B cell (primary cell): ENCODE results near the gene EGFLAM.

Experiments used
- CTCF ChIP-seq: fragments of 200-600 bp; IDR thresholded peaks from one replicate; pipeline ENCODE4 v1.8.0; 2022; ENCODE audit warnings: antibody characterized with exemption, mild to moderate bottlenecking
- EZH2 ChIP-seq: IDR thresholded peaks from 2 replicates; pipeline ENCODE4 v1.6.1; 2012; ENCODE audit warnings: borderline replicate concordance, low read depth, mild to moderate bottlenecking, moderate library complexity, low read length; ENCODE audit not compliant: insufficient read depth, poor library complexity, severe bottlenecking

GRCh38 chr5:38497946-38498345 lies 239.6 kb downstream of the EGFLAM start:
- TF ChIP-seq EZH2, result no peak
- TF ChIP-seq CTCF, result no peak
